GM12892 (cell line): Measurements from ENCODE around the gene GNAO1.

Experiments
- DNase-seq: peaks from one replicate; pipeline ENCODE4 v3.0.0; 2011; ENCODE audit not compliant: insufficient read length
- FAIRE-seq: peaks from 2 replicates; lab custom pipeline; 2011; peaks lifted over from hg19 to GRCh38; lab: Jason Lieb, UNC
- POLR2A ChIP-seq: IDR thresholded peaks from 2 replicates; pipeline ENCODE4 v1.6.1; 2011; ENCODE audit warnings: low read depth, low read length, control low read depth
- POLR2AphosphoS5 ChIP-seq: IDR thresholded peaks from 2 replicates; pipeline ENCODE4 v1.6.1; 2011; ENCODE audit warnings: low read depth, low read length, control low read depth
- TAF1 ChIP-seq: IDR thresholded peaks from 2 replicates; pipeline ENCODE4 v1.6.1; 2011; ENCODE audit warnings: low read depth, mild to moderate bottlenecking, control low read depth, low read length, borderline replicate concordance

The GNAO1 gene

GRCh38 chr16:56226845-56227525 is 35.7 kb downstream of the GNAO1 start:
- FAIRE-seq (no peak), DNase-seq (no peak)
- no peak for TF ChIP-seq POLR2AphosphoS5
- no peak for TF ChIP-seq POLR2A
- TF ChIP-seq TAF1 = no peak

- DNase-seq (no peak), FAIRE-seq (no peak)
Measured at GRCh38 chr16:56227936-56228335, 36.6 kb downstream of the GNAO1 start.

GRCh38 chr16:56228476-56228875 is 37.2 kb downstream of the GNAO1 start:
- TF ChIP-seq POLR2A = no peak
- TF ChIP-seq POLR2AphosphoS5 = no peak
- no peak for TF ChIP-seq TAF1
- DNase-seq (no peak), FAIRE-seq (no peak)

More at GRCh38 chr16:56227936-56228335, 36.6 kb downstream of the GNAO1 start:
- TF ChIP-seq POLR2A (no peak), POLR2AphosphoS5 (no peak), TAF1 (no peak)

GRCh38 chr16:56233795-56234566 is 42.7 kb downstream of the GNAO1 start:
- TF ChIP-seq POLR2AphosphoS5 (no peak), POLR2A (no peak), TAF1 (no peak)
- DNase-seq (no peak), FAIRE-seq (no peak)

GRCh38 chr16:56234737-56235136 is 43.4 kb downstream of the GNAO1 start:
- no peak for FAIRE-seq
- TF ChIP-seq POLR2A = no peak
- TF ChIP-seq TAF1 = no peak
- TF ChIP-seq POLR2AphosphoS5 = no peak
- DNase-seq = no peak

GRCh38 chr16:56237451-56237930 is 46.2 kb downstream of the GNAO1 start:
- no peak for DNase-seq
- no peak for FAIRE-seq
- no peak for TF ChIP-seq TAF1
- no peak for TF ChIP-seq POLR2A
- no peak for TF ChIP-seq POLR2AphosphoS5

- DNase-seq (no peak), FAIRE-seq (no peak)
- TF ChIP-seq POLR2A (no peak), POLR2AphosphoS5 (no peak)
Measured at GRCh38 chr16:56238188-56238587, 46.9 kb downstream of the GNAO1 start.

- no peak for FAIRE-seq
- TF ChIP-seq POLR2A = no peak
- TF ChIP-seq POLR2AphosphoS5 = no peak
- no peak for TF ChIP-seq TAF1
- DNase-seq = no peak
Measured at GRCh38 chr16:56241596-56241995, 50.3 kb downstream of the GNAO1 start.

GRCh38 chr16:56242740-56243139 is 51.5 kb downstream of the GNAO1 start:
- TF ChIP-seq POLR2AphosphoS5 = no peak
- TF ChIP-seq POLR2A = no peak
- no peak for TF ChIP-seq TAF1
- DNase-seq = no peak
- FAIRE-seq = no peak

- no peak for FAIRE-seq
- TF ChIP-seq TAF1 (no peak), POLR2AphosphoS5 (no peak), POLR2A (no peak)
- DNase-seq = no peak
Measured at GRCh38 chr16:56244612-56245011, 53.3 kb downstream of the GNAO1 start.

GRCh38 chr16:56245197-56245596 is 53.9 kb downstream of the GNAO1 start:
- no peak for TF ChIP-seq POLR2A
- TF ChIP-seq POLR2AphosphoS5 = no peak
- TF ChIP-seq TAF1 = no peak
- DNase-seq (no peak), FAIRE-seq (no peak)

- DNase-seq (no peak), FAIRE-seq (no peak)
- TF ChIP-seq TAF1 = no peak
- TF ChIP-seq POLR2A = no peak
- no peak for TF ChIP-seq POLR2AphosphoS5
Measured at GRCh38 chr16:56246051-56246817, 54.9 kb downstream of the GNAO1 start.
